CD4-positive, alpha-beta memory T cell (primary cell): ENCODE data around the gene AKT2. TPM values are rescaled to one million over a fixed set of nuclear protein-coding genes. Genes with fewer than 3 reads are reported as not detected.
"Not testable (repeated sequence)": the region's sequence is repeated elsewhere in the genome, so short reads cannot be mapped to it uniquely, and the experiment has no call there.

ENCODE experiments used
- CTCF ChIA-PET: fragments of 350-600 bp; sonication (Branson Sonifier 250); formaldehyde crosslinking; loops from one replicate; lab custom pipeline; 2021; ENCODE audit warnings: inconsistent platforms; ENCODE audit not compliant: partially characterized antibody; lab: Charles Lee
- POLR2A ChIA-PET: fragments of 350-600 bp; sonication (Branson Sonifier 250); formaldehyde crosslinking; loops from one replicate; lab custom pipeline; 2021; ENCODE audit not compliant: partially characterized antibody; lab: Charles Lee
- DNase-seq, 5 donors: peaks; one replicate each; pipeline versions ENCODE4 v3.0.0 to v3.0.0-alpha.2; 2020 to 2022; ENCODE audit warnings: mixed read lengths in 1 of 5
- H3K27ac ChIP-seq: one replicate; pipeline ENCODE4 v1.7.0; 2013; ENCODE audit warnings: low read depth, low read length
- H3K27me3 ChIP-seq: 2 replicates; pipeline ENCODE4 v1.7.0; 2013; ENCODE audit warnings: mild to moderate bottlenecking, low read length, moderate library complexity; ENCODE audit not compliant: insufficient read depth
- H3K36me3 ChIP-seq: 2 replicates; pipeline ENCODE4 v1.7.0; 2013; ENCODE audit warnings: mild to moderate bottlenecking, low read length, moderate library complexity; ENCODE audit not compliant: insufficient read depth
- H3K4me1 ChIP-seq: 2 replicates; pipeline ENCODE4 v1.7.0; 2013; ENCODE audit warnings: mild to moderate bottlenecking, low read length, moderate library complexity; ENCODE audit not compliant: insufficient read depth
- H3K4me3 ChIP-seq, 2 donors: one replicate each; pipeline ENCODE4 v1.7.0; 2013; ENCODE audit warnings: low read length in 2 of 2, mild to moderate bottlenecking in 1 of 2
- H3K9me3 ChIP-seq, 2 donors: one replicate each; pipeline ENCODE4 v1.7.0; 2013; ENCODE audit warnings: low read length in 2 of 2, control low read depth in 1 of 2; ENCODE audit not compliant: control insufficient read depth in 1 of 2
- H3K27ac Mint-ChIP-seq, 7 donors: one replicate each; pipeline ENCODE4 v1.8.0; 2020 to 2021; ENCODE audit warnings: mixed read lengths in 7 of 7, mild to moderate bottlenecking in 6 of 7, inconsistent platforms in 3 of 7, moderate library complexity in 3 of 7
- H3K27me3 Mint-ChIP-seq, 2 donors: one replicate each; pipeline ENCODE4 v1.8.0; 2020 to 2021; ENCODE audit warnings: mixed read lengths in 2 of 2
- H3K36me3 Mint-ChIP-seq, 2 donors: one replicate each; pipeline ENCODE4 v1.8.0; 2020 to 2021; ENCODE audit warnings: mixed read lengths in 2 of 2, inconsistent platforms in 1 of 2, mild to moderate bottlenecking in 1 of 2
- H3K4me1 Mint-ChIP-seq, 4 donors: one replicate each; pipeline ENCODE4 v1.8.0; 2020 to 2021; ENCODE audit warnings: mixed read lengths in 4 of 4, mild to moderate bottlenecking in 1 of 4
- H3K4me3 Mint-ChIP-seq, 8 donors: one replicate each; pipeline ENCODE4 v1.8.0; 2020 to 2021; ENCODE audit warnings: mixed read lengths in 8 of 8, mild to moderate bottlenecking in 7 of 8, moderate library complexity in 6 of 8, inconsistent platforms in 3 of 8
- H3K9me3 Mint-ChIP-seq, 8 donors: one replicate each; pipeline ENCODE4 v1.8.0; 2020 to 2021; ENCODE audit warnings: mixed read lengths in 8 of 8, mild to moderate bottlenecking in 5 of 8, inconsistent platforms in 3 of 8, moderate library complexity in 1 of 8
- intact Hi-C: fragments of 100-400 bp; cut with micrococcal nuclease; formaldehyde crosslinking; loops from one replicate; pipeline ENCODE4 v1.15.1; 2023
- polyA plus RNA-seq, 2 donors: library from polyadenylated mRNA; unstranded; fragments of 300-500 nt; fragmentation: Illumina TruSeq; gene quantifications; one replicate each; pipeline ENCODE4 v1.2.3, GENCODE V29; 2021
- total RNA-seq, 2 experiments: library from RNA; stranded (reverse); gene quantifications; one replicate each; pipeline ENCODE4 v1.2.3, GENCODE V29; 2021

Gene AKT2
- total and polyA plus RNA-seq, 4 experiments from 2014 or later, result 10.6 to 180 (median 97.8) TPM

- H3K4me1 Mint-ChIP-seq, result peaks cover 12 to 28% (median 15%) of the 10 kb centered on the region in 4 donors
- H3K36me3 ChIP-seq, result no peaks in the 10 kb centered on the region
- peaks cover 0 to 5% (median 2%) of the 10 kb centered on the region in 8 donors for H3K9me3 Mint-ChIP-seq
- DNase-seq, result no peak
- ChIA-PET CTCF (interaction anchor here (0.5 kb wide), 1 partner anchor 149 kb away, joined by 3 read pairs; no protein-coding TSS in a partner anchor), POLR2A (no interaction called here)
- H3K36me3 Mint-ChIP-seq, result peaks cover 0 to 5% of the 10 kb centered on the region in 2 donors
- H3K4me3 Mint-ChIP-seq, result peak overlapping the region in 1 of 8 donors; percentile 50
- peak overlapping the region in 1 of 7 donors; percentile 54 for H3K27ac Mint-ChIP-seq
- peaks cover 21% of the 10 kb centered on the region for H3K4me1 ChIP-seq
- intact Hi-C loops, result no loop called here
- H3K27me3 Mint-ChIP-seq, result peaks cover 37 to 38% of the 10 kb centered on the region in 2 donors
- no peak overlapping the region for H3K4me3 ChIP-seq
- H3K27me3 ChIP-seq, result peaks cover 23% of the 10 kb centered on the region
- H3K9me3 ChIP-seq, result no peaks in the 10 kb centered on the region
- H3K27ac ChIP-seq, result no peak overlapping the region
These were observed 60.6 kb downstream of the AKT2 start for GRCh38 chr19:40224342-40225150.

GRCh38 chr19:40223135-40223822 is 61.9 kb downstream of the AKT2 start:
- Mint-ChIP-seq H3K27me3 (peaks cover 44 to 46% of the 10 kb centered on the region in 2 donors), H3K4me3 (peak overlapping the region in 1 of 8 donors; percentile 73), H3K4me1 (peaks cover 13 to 26% (median 15%) of the 10 kb centered on the region in 4 donors), H3K27ac (no peak overlapping the region), H3K9me3 (peaks cover 0 to 5% (median 2%) of the 10 kb centered on the region in 8 donors), H3K36me3 (peaks cover 0 to 5% of the 10 kb centered on the region in 2 donors)
- intact Hi-C loops, result no loop called here
- POLR2A ChIA-PET, result no interaction called here
- CTCF ChIA-PET, result interaction anchor here (1.6 kb wide), 1 partner anchor 83 kb away, joined by 3 read pairs; no protein-coding TSS in a partner anchor
- no peaks in the 10 kb centered on the region for H3K9me3 ChIP-seq
- H3K4me1 ChIP-seq, result peaks cover 21% of the 10 kb centered on the region
- DNase-seq, result peak; percentile 26 to 54 (median 38)
- no peak overlapping the region for H3K27ac ChIP-seq
- H3K27me3 ChIP-seq, result peaks cover 28% of the 10 kb centered on the region
- no peak overlapping the region for H3K4me3 ChIP-seq
- H3K36me3 ChIP-seq, result no peaks in the 10 kb centered on the region

GRCh38 chr19:40221858-40222619 is 63.1 kb downstream of the AKT2 start:
- Histone ChIP-seq H3K27me3 (peaks cover 35% of the 10 kb centered on the region), H3K4me1 (peaks cover 27% of the 10 kb centered on the region), H3K9me3 (no peaks in the 10 kb centered on the region), H3K36me3 (no peaks in the 10 kb centered on the region), H3K27ac (no peak overlapping the region), H3K4me3 (no peak overlapping the region)
- H3K4me1 Mint-ChIP-seq, result peaks cover 13 to 22% (median 15%) of the 10 kb centered on the region in 4 donors
- intact Hi-C loops, result loop anchor here (1.0 kb wide), 2 partner anchors 78 to 83 kb away; no protein-coding TSS in a partner anchor
- peaks cover 46 to 47% of the 10 kb centered on the region in 2 donors for H3K27me3 Mint-ChIP-seq
- peak; percentile 80 to 84 (median 82) for DNase-seq
- H3K27ac Mint-ChIP-seq, result peak overlapping the region in 6 of 7 donors; percentile 19 to 92 (median 58)
- ChIA-PET CTCF (interaction anchor here (2.4 kb wide), 1 partner anchor 82 kb away, joined by 12 read pairs; no protein-coding TSS in a partner anchor), POLR2A (no interaction called here)
- peak overlapping the region; percentile 3 to 86 (median 14) for H3K4me3 Mint-ChIP-seq
- peaks cover 0 to 5% of the 10 kb centered on the region in 2 donors for H3K36me3 Mint-ChIP-seq
- peaks cover 0 to 5% (median 2%) of the 10 kb centered on the region in 8 donors for H3K9me3 Mint-ChIP-seq

- Mint-ChIP-seq H3K27ac (no peak overlapping the region), H3K4me3 (no peak overlapping the region), H3K9me3 (peaks cover 0 to 5% (median 2%) of the 10 kb centered on the region in 8 donors), H3K36me3 (peaks cover 0 to 5% of the 10 kb centered on the region in 2 donors), H3K4me1 (peaks cover 10 to 20% (median 15%) of the 10 kb centered on the region in 4 donors), H3K27me3 (peaks cover 47 to 48% of the 10 kb centered on the region in 2 donors)
- CTCF ChIA-PET, result interaction anchor here (1.0 to 2.4 kb wide), 5 partner anchors 15 to 81 kb away, joined by 3 to 12 read pairs (median 4); no protein-coding TSS in a partner anchor
- Histone ChIP-seq H3K27me3 (peaks cover 38% of the 10 kb centered on the region), H3K4me3 (no peak overlapping the region), H3K36me3 (no peaks in the 10 kb centered on the region), H3K27ac (no peak overlapping the region), H3K4me1 (peaks cover 22% of the 10 kb centered on the region), H3K9me3 (no peaks in the 10 kb centered on the region)
- POLR2A ChIA-PET, result no interaction called here
- DNase-seq, result no peak
- intact Hi-C loops, result no loop called here
These were observed 64.5 kb downstream of the AKT2 start for GRCh38 chr19:40220674-40221073.

GRCh38 chr19:40219721-40220276 is 65.3 kb downstream of the AKT2 start:
- ChIA-PET POLR2A (no interaction called here), CTCF (interaction anchor here (1.0 to 2.4 kb wide), 4 partner anchors 14 to 80 kb away, joined by 3 to 12 read pairs (median 4); no protein-coding TSS in a partner anchor)
- Mint-ChIP-seq H3K36me3 (no peaks in the 10 kb centered on the region), H3K4me1 (peaks cover 7 to 15% (median 10%) of the 10 kb centered on the region in 4 donors), H3K9me3 (peaks cover 0 to 3% (median 2%) of the 10 kb centered on the region in 8 donors), H3K27me3 (peaks cover 40 to 42% of the 10 kb centered on the region in 2 donors), H3K4me3 (no peak overlapping the region), H3K27ac (peak overlapping the region in 1 of 7 donors; percentile 31)
- no peak overlapping the region for H3K27ac ChIP-seq
- peaks cover 20% of the 10 kb centered on the region for H3K4me1 ChIP-seq
- H3K36me3 ChIP-seq, result no peaks in the 10 kb centered on the region
- H3K9me3 ChIP-seq, result no peaks in the 10 kb centered on the region
- H3K27me3 ChIP-seq, result peaks cover 33% of the 10 kb centered on the region
- H3K4me3 ChIP-seq, result no peak overlapping the region
- intact Hi-C loops, result no loop called here
- no peak for DNase-seq

GRCh38 chr19:40219029-40219428 is 66.1 kb downstream of the AKT2 start:
- H3K27ac ChIP-seq, H3K36me3 ChIP-seq, POLR2A ChIA-PET, intact Hi-C loops, H3K36me3 Mint-ChIP-seq, DNase-seq, H3K9me3 ChIP-seq, H3K4me3 ChIP-seq, H3K4me3 Mint-ChIP-seq, H3K9me3 Mint-ChIP-seq: not testable (repeated sequence)
- Mint-ChIP-seq H3K27ac (peak overlapping the region in 2 of 7 donors; percentile 2 to 42), H3K4me1 (peaks cover 7 to 15% (median 10%) of the 10 kb centered on the region in 4 donors), H3K27me3 (peaks cover 34 to 38% of the 10 kb centered on the region in 2 donors)
- Histone ChIP-seq H3K4me1 (peaks cover 20% of the 10 kb centered on the region), H3K27me3 (peaks cover 26% of the 10 kb centered on the region)
- CTCF ChIA-PET, result interaction anchor here (1.7 kb wide), 1 partner anchor 79 kb away, joined by 9 read pairs; no protein-coding TSS in a partner anchor
